A673 (cell line): ENCODE measurements around the gene PCGF6. TPM values are rescaled to one million over a fixed set of nuclear protein-coding genes. Genes with fewer than 3 reads are reported as not detected.

Experiments used
- BruUV-seq: library from RNA; stranded (reverse); fragments of 400-500 nt; replicated peaks from 2 replicates; lab custom pipeline; 2021; lab: Mats Ljungman, UMichigan
- CTCF ChIA-PET: fragments of 300-600 bp; sonication (Branson Sonifier 250); formaldehyde crosslinking; loops from one replicate; lab custom pipeline; 2022; ENCODE audit warnings: antibody characterized with exemption; lab: Charles Lee
- POLR2A ChIA-PET: fragments of 300-600 bp; sonication (Branson Sonifier 250); formaldehyde crosslinking; loops from one replicate; lab custom pipeline; 2022; ENCODE audit warnings: antibody characterized with exemption; ENCODE audit not compliant: low non-redundant PET; lab: Charles Lee
- DNase-seq: peaks from one replicate; pipeline ENCODE4 v3.0.0-alpha.2; 2015; ENCODE audit warnings: low spot score
- H3K27ac ChIP-seq: fragments of 200-600 bp; sonication (generic); 2 replicates; pipeline ENCODE4 v1.5.1; 2016; ENCODE audit warnings: mixed run types, low read depth, mild to moderate bottlenecking, mixed read lengths, antibody characterized with exemption, low read length; ENCODE audit not compliant: poor library complexity, severe bottlenecking
- H3K27me3 ChIP-seq: fragments of 200-600 bp; sonication (generic); replicated peaks from 2 replicates; pipeline ENCODE4 v1.6.1; 2017; ENCODE audit warnings: mixed run types, low read depth, mild to moderate bottlenecking, mixed read lengths, antibody characterized with exemption, low read length; ENCODE audit not compliant: insufficient read depth, poor library complexity
- H3K36me3 ChIP-seq: fragments of 200-600 bp; sonication (generic); 2 replicates; pipeline ENCODE4 v1.6.1; 2016; ENCODE audit warnings: mixed run types, mild to moderate bottlenecking, mixed read lengths, antibody characterized with exemption, low read length; ENCODE audit not compliant: insufficient read depth, poor library complexity, severe bottlenecking
- H3K4me1 ChIP-seq: fragments of 200-600 bp; sonication (generic); 2 replicates; pipeline ENCODE4 v1.6.1; 2017; ENCODE audit warnings: mixed run types, mild to moderate bottlenecking, mixed read lengths, antibody characterized with exemption, low read length; ENCODE audit not compliant: insufficient read depth, poor library complexity, severe bottlenecking
- H3K4me3 ChIP-seq: fragments of 200-600 bp; sonication (generic); 2 replicates; pipeline ENCODE4 v1.5.1; 2016; ENCODE audit warnings: low read depth, mixed run types, mild to moderate bottlenecking, mixed read lengths, low read length; ENCODE audit not compliant: poor library complexity, severe bottlenecking
- H3K9me3 ChIP-seq: fragments of 200-600 bp; sonication (generic); 2 replicates; pipeline ENCODE4 v1.6.1; 2016; ENCODE audit warnings: mixed run types, low read depth, mild to moderate bottlenecking, mixed read lengths, antibody characterized with exemption, low read length; ENCODE audit not compliant: poor library complexity, severe bottlenecking
- EZH2 ChIP-seq: fragments of 200-600 bp; sonication (generic); IDR thresholded peaks from 2 replicates; pipeline ENCODE4 v1.6.1; 2017; ENCODE audit warnings: borderline replicate concordance, low read depth, mild to moderate bottlenecking, mixed read lengths, antibody characterized with exemption, low read length; ENCODE audit not compliant: poor library complexity, severe bottlenecking
- intact Hi-C: fragments of 100-400 bp; cut with micrococcal nuclease; formaldehyde crosslinking; loops from one replicate; pipeline ENCODE4 v1.10.0; 2022; ENCODE audit not compliant: unreplicated experiment
- total RNA-seq: library from RNA; stranded (reverse); gene quantifications from 2 replicates; pipeline ENCODE4 v1.2.3, GENCODE V29; 2021
- TF ChIP-seq, protein P1 (sequence below): fragments of 300-800, 200-600 bp; sonication (generic); conservative IDR thresholded peaks from 2 replicates; pipeline ENCODE4 v1.5.1; 2017; ENCODE audit warnings: low read depth, mild to moderate bottlenecking, antibody characterized with exemption, low read length, moderate library complexity, mixed read lengths

PCGF6 gene
- total RNA-seq, 1 experiment from 2014 or later, result 22.5 TPM

- H3K4me1 ChIP-seq, result peaks cover 4% of the 10 kb centered on the region
- no TSS peak for BruUV-seq
- TF ChIP-seq, protein P1, sequence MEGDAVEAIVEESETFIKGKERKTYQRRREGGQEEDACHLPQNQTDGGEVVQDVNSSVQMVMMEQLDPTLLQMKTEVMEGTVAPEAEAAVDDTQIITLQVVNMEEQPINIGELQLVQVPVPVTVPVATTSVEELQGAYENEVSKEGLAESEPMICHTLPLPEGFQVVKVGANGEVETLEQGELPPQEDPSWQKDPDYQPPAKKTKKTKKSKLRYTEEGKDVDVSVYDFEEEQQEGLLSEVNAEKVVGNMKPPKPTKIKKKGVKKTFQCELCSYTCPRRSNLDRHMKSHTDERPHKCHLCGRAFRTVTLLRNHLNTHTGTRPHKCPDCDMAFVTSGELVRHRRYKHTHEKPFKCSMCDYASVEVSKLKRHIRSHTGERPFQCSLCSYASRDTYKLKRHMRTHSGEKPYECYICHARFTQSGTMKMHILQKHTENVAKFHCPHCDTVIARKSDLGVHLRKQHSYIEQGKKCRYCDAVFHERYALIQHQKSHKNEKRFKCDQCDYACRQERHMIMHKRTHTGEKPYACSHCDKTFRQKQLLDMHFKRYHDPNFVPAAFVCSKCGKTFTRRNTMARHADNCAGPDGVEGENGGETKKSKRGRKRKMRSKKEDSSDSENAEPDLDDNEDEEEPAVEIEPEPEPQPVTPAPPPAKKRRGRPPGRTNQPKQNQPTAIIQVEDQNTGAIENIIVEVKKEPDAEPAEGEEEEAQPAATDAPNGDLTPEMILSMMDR, result no peak
- no peak for TF ChIP-seq EZH2
- ChIA-PET POLR2A (no interaction called here), CTCF (no interaction called here)
- no peaks in the 10 kb centered on the region for H3K36me3 ChIP-seq
- intact Hi-C loops, result no loop called here
- H3K4me3 ChIP-seq, result no peak overlapping the region
- no peaks in the 10 kb centered on the region for H3K9me3 ChIP-seq
- DNase-seq, result no peak
- no peak overlapping the region for H3K27ac ChIP-seq
- H3K27me3 ChIP-seq, result peaks cover 3% of the 10 kb centered on the region
Measured at GRCh38 chr10:103282961-103283360, 68.0 kb downstream of the PCGF6 start.

DNA sequence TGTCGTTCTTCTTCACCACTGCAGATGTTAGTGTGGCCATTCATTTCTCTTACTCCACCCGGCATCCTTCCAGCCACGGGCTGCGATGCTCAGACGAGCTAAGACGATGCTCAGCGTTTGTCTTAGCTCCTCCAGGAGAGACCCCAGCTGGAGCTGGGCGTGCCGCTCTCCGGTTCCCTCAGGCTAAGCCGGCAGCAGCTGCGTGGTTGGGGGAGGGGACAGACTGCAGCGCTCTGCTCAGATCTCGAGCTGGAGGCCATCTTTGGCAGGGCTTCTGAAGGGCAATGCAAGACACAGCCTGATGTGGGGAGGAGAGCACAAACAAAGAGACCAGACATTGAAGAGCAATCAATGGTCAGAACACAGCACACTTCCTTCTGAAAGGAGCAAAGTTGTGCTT, 69.2 kb downstream of the PCGF6 start:
- no peaks in the 10 kb centered on the region for H3K36me3 ChIP-seq
- no peak for TF ChIP-seq EZH2
- TF ChIP-seq, protein P1, result no peak
- no peak overlapping the region for H3K27ac ChIP-seq
- DNase-seq, result peak; percentile 42
- no TSS peak for BruUV-seq
- H3K4me3 ChIP-seq, result no peak overlapping the region
- intact Hi-C loops, result no loop called here
- peaks cover 10% of the 10 kb centered on the region for H3K27me3 ChIP-seq
- H3K9me3 ChIP-seq, result no peaks in the 10 kb centered on the region
- peaks cover 16% of the 10 kb centered on the region for H3K4me1 ChIP-seq
- ChIA-PET POLR2A (no interaction called here), CTCF (no interaction called here)

GRCh38 chr10:103280506-103280905, 70.4 kb downstream of the PCGF6 start:
- no peaks in the 10 kb centered on the region for H3K36me3 ChIP-seq
- POLR2A ChIA-PET, result interaction anchor here (0.5 to 0.6 kb wide), 2 partner anchors 356 to 405 kb away, joined by 6 to 8 read pairs; no protein-coding TSS in a partner anchor
- H3K4me3 ChIP-seq, result no peak overlapping the region

GRCh38 chr10:103280031-103280430, 70.9 kb downstream of the PCGF6 start:
- H3K4me1 ChIP-seq, result peaks cover 20% of the 10 kb centered on the region
- ChIA-PET CTCF (no interaction called here), POLR2A (interaction anchor here (0.5 to 0.6 kb wide), 2 partner anchors 356 to 405 kb away, joined by 6 to 8 read pairs; no protein-coding TSS in a partner anchor)
- peaks cover 18% of the 10 kb centered on the region for H3K27me3 ChIP-seq
- intact Hi-C loops, result no loop called here
- TF ChIP-seq EZH2, result no peak
- TF ChIP-seq, protein P1, result no peak
- BruUV-seq, result no TSS peak
- H3K36me3 ChIP-seq, result no peaks in the 10 kb centered on the region
- DNase-seq, result no peak
- H3K4me3 ChIP-seq, result no peak overlapping the region
- no peaks in the 10 kb centered on the region for H3K9me3 ChIP-seq
- H3K27ac ChIP-seq, result no peak overlapping the region

More at GRCh38 chr10:103280506-103280905, 70.4 kb downstream of the PCGF6 start:
- DNase-seq, result no peak
- no TSS peak for BruUV-seq
- H3K27ac ChIP-seq, result no peak overlapping the region
- peaks cover 18% of the 10 kb centered on the region for H3K27me3 ChIP-seq
- intact Hi-C loops, result no loop called here
- CTCF ChIA-PET, result no interaction called here
- peaks cover 20% of the 10 kb centered on the region for H3K4me1 ChIP-seq
- H3K9me3 ChIP-seq, result no peaks in the 10 kb centered on the region
- TF ChIP-seq EZH2, result no peak
